HAP-1 (cell line): ENCODE results near the gene SLC12A2.

Experiments
- DNase-seq, 2 experiments: peaks; one replicate each; pipeline ENCODE4 v3.0.0-alpha.2; 2016 to 2020; ENCODE audit warnings: low spot score in 2 of 2
- H3K27me3 ChIP-seq: fragments of 250-450 bp; sonication (Bioruptor Pico); 2 replicates; pipeline ENCODE4 v1.5.1; 2020; ENCODE audit warnings: low read depth, mild to moderate bottlenecking, moderate library complexity
- H3K36me3 ChIP-seq: fragments of 250-450 bp; sonication (Bioruptor Pico); replicated peaks from 2 replicates; pipeline ENCODE4 v1.5.1; 2020; ENCODE audit warnings: mild to moderate bottlenecking
- H3K4me1 ChIP-seq: fragments of 250-450 bp; sonication (Bioruptor Pico); 2 replicates; pipeline ENCODE4 v1.5.1; 2020; ENCODE audit warnings: mild to moderate bottlenecking
- H3K4me3 ChIP-seq: fragments of 250-450 bp; sonication (Bioruptor Pico); 2 replicates; pipeline ENCODE4 v1.5.1; 2020; ENCODE audit warnings: mild to moderate bottlenecking, moderate library complexity
- H3K9me3 ChIP-seq: fragments of 250-450 bp; sonication (Bioruptor Pico); 2 replicates; pipeline ENCODE4 v1.5.1; 2020; ENCODE audit warnings: mild to moderate bottlenecking, moderate library complexity
- in situ Hi-C: fragments of 300-500 bp; cut with MboI; formaldehyde crosslinking; loops from 3 replicates; pipeline ENCODE4 v1.14.3; 2020; ENCODE audit warnings: low sequenced_read_pairs, inconsistent platforms, mixed read lengths

Gene SLC12A2

GRCh38 chr5:128158342-128158741, 74.8 kb downstream of the SLC12A2 start:
- Histone ChIP-seq H3K27me3 (no peaks in the 10 kb centered on the region), H3K4me3 (no peak overlapping the region), H3K36me3 (peaks cover 11% of the 10 kb centered on the region), H3K4me1 (no peaks in the 10 kb centered on the region), H3K9me3 (no peaks in the 10 kb centered on the region)
- in situ Hi-C loops: no loop called here
- DNase-seq: no peak

GRCh38 chr5:128163991-128164390, 80.4 kb downstream of the SLC12A2 start:
- Histone ChIP-seq H3K9me3 (no peaks in the 10 kb centered on the region), H3K36me3 (peaks cover 6% of the 10 kb centered on the region), H3K4me3 (no peak overlapping the region), H3K4me1 (no peaks in the 10 kb centered on the region), H3K27me3 (no peaks in the 10 kb centered on the region)
- in situ Hi-C loops: no loop called here
- no peak for DNase-seq

- no peak for DNase-seq
- no peak overlapping the region for H3K4me3 ChIP-seq
- H3K36me3 ChIP-seq: no peaks in the 10 kb centered on the region
- no peaks in the 10 kb centered on the region for H3K27me3 ChIP-seq
- H3K9me3 ChIP-seq: no peaks in the 10 kb centered on the region
- in situ Hi-C loops: no loop called here
- no peaks in the 10 kb centered on the region for H3K4me1 ChIP-seq
These were observed 85.9 kb downstream of the SLC12A2 start for GRCh38 chr5:128169401-128170017.

- H3K4me1 ChIP-seq: no peaks in the 10 kb centered on the region
These were observed 88.5 kb downstream of the SLC12A2 start for GRCh38 chr5:128172102-128172501.

GRCh38 chr5:128174951-128175350, 91.4 kb downstream of the SLC12A2 start:
- Histone ChIP-seq H3K36me3 (no peaks in the 10 kb centered on the region), H3K4me3 (no peak overlapping the region), H3K4me1 (no peaks in the 10 kb centered on the region), H3K27me3 (no peaks in the 10 kb centered on the region), H3K9me3 (no peaks in the 10 kb centered on the region)
- in situ Hi-C loops: no loop called here
- no peak for DNase-seq

More at GRCh38 chr5:128172102-128172501, 88.5 kb downstream of the SLC12A2 start:
- in situ Hi-C loops: no loop called here
- Histone ChIP-seq H3K4me3 (no peak overlapping the region), H3K9me3 (no peaks in the 10 kb centered on the region), H3K36me3 (no peaks in the 10 kb centered on the region), H3K27me3 (no peaks in the 10 kb centered on the region)
- DNase-seq: no peak

DNA sequence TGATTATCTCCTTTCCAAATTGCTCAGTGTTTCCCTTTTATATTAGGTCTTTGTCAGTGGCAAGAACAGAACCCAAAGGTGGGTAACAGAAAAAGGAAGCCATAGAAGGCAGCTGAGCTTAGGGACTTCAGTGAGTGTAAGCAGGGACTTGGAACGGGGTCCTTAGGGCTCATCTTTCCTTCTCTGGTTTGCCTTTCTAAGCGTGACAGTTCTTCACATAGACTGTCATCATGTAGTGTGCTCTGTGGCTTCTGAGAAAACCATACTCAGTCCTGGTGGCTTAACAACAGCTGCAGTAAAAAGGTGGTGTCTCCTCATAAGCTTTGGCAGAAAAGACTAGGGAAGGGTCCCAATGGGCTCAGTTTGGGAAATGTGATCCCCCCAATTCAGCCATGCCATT, 108.8 kb downstream of the SLC12A2 start:
- H3K27me3 ChIP-seq: no peaks in the 10 kb centered on the region
- no peaks in the 10 kb centered on the region for H3K9me3 ChIP-seq
- no peaks in the 10 kb centered on the region for H3K36me3 ChIP-seq
- in situ Hi-C loops: no loop called here
- no peak overlapping the region for H3K4me3 ChIP-seq
- DNase-seq: no peak
- peaks cover 12% of the 10 kb centered on the region for H3K4me1 ChIP-seq

- Histone ChIP-seq H3K4me1 (peaks cover 12% of the 10 kb centered on the region), H3K36me3 (no peaks in the 10 kb centered on the region), H3K27me3 (no peaks in the 10 kb centered on the region), H3K4me3 (no peak overlapping the region), H3K9me3 (no peaks in the 10 kb centered on the region)
- DNase-seq: no peak
- in situ Hi-C loops: no loop called here
These were observed 110.3 kb downstream of the SLC12A2 start for GRCh38 chr5:128193665-128194390.

- H3K27me3 ChIP-seq: no peaks in the 10 kb centered on the region
- no peaks in the 10 kb centered on the region for H3K36me3 ChIP-seq
- no peak overlapping the region for H3K4me3 ChIP-seq
- DNase-seq: no peak
- in situ Hi-C loops: no loop called here
- H3K9me3 ChIP-seq: no peaks in the 10 kb centered on the region
- peaks cover 3% of the 10 kb centered on the region for H3K4me1 ChIP-seq
These were observed 111.8 kb downstream of the SLC12A2 start for GRCh38 chr5:128195316-128195715.

- Histone ChIP-seq H3K4me3 (no peak overlapping the region), H3K4me1 (peaks cover 7% of the 10 kb centered on the region; the same call in 1 of the 2 replicates), H3K36me3 (no peaks in the 10 kb centered on the region), H3K27me3 (no peaks in the 10 kb centered on the region), H3K9me3 (no peaks in the 10 kb centered on the region)
- DNase-seq: no peak
- in situ Hi-C loops: no loop called here
These were observed 112.5 kb downstream of the SLC12A2 start for GRCh38 chr5:128196080-128196479.

DNA sequence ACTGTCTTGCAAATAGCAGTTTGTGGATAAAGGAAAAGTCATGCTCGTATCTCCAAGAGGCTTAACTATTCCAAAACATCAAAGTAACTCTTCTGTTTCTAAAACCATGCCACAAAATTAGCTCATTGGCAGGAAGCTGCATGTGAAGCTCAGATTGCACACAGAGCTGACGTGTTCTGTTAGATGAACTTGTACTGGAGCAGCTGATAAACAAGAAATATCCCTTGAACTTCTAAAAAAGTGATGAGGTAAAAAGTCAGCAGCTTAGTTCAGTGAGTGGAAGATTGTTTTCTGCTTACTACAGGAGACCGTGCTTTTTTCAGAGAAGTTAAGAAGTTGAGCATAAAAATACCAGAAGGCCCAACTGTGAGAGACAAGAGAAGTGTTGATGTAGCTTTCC, 113.2 kb downstream of the SLC12A2 start:
- H3K36me3 ChIP-seq: no peaks in the 10 kb centered on the region
- H3K9me3 ChIP-seq: no peaks in the 10 kb centered on the region
- peaks cover 7% of the 10 kb centered on the region; the same call in 1 of the 2 replicates for H3K4me1 ChIP-seq
- in situ Hi-C loops: no loop called here
- no peaks in the 10 kb centered on the region for H3K27me3 ChIP-seq
- H3K4me3 ChIP-seq: no peak overlapping the region
- DNase-seq: no peak

DNA sequence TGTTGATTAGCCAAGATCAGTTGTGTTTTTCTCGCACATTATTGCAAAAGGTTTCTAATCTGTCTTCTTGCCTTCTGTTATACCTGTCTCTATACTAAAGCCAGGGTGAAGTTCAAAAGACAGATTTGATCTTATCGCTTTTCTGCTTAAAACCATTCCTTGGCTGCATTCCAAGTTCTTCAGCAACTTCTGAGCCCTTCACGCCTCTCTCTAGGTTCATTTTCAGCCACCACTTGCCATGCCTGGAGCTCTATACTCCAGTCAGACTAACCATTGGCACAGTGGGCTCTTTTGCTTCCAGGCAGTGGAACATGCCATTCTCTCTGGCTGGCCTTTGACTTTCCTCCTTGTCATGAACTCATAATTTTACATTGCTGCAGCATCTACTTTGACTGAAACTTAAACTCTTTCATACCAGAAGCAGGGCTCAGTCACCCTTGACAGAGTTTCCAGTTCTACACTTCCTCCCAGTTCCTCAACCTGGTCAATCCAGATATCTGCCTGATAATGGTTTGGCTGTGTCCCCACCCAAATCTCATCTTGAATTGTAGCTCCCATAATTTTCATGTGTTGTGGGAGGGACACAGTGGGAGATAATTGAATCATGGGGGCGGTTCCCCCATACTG, 114.4 kb downstream of the SLC12A2 start:
- Histone ChIP-seq H3K27me3 (no peaks in the 10 kb centered on the region), H3K4me1 (peaks cover 7% of the 10 kb centered on the region; the same call in 1 of the 2 replicates), H3K36me3 (no peaks in the 10 kb centered on the region), H3K9me3 (no peaks in the 10 kb centered on the region), H3K4me3 (no peak overlapping the region)
- DNase-seq: no peak
- in situ Hi-C loops: no loop called here

- no peaks in the 10 kb centered on the region for H3K36me3 ChIP-seq
- H3K4me3 ChIP-seq: no peak overlapping the region
- DNase-seq: no peak
- in situ Hi-C loops: no loop called here
- no peaks in the 10 kb centered on the region for H3K27me3 ChIP-seq
- peaks cover 7% of the 10 kb centered on the region; the same call in 1 of the 2 replicates for H3K4me1 ChIP-seq
- H3K9me3 ChIP-seq: no peaks in the 10 kb centered on the region
These were observed 115.5 kb downstream of the SLC12A2 start for GRCh38 chr5:128199104-128199503.

DNA sequence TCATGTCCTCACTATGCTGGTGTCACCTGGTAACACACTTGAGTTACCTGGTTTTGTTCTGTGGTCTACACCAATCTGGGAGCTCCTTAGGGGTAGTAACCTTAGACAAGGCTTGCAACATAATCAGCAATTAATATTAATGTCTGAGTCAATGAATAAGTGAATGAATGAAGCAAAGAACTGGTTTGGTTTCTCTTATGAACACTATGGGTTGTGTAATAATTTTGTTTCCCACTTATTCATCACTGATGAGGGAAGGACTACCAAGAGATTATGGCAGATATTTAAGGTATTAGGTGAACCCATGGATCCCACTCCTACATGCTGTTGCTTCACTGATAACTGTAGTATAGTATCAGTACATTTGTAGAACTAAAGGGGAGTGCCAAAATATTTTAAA, 116.0 kb downstream of the SLC12A2 start:
- peaks cover 7% of the 10 kb centered on the region; the same call in 1 of the 2 replicates for H3K4me1 ChIP-seq
- no peaks in the 10 kb centered on the region for H3K9me3 ChIP-seq
- H3K27me3 ChIP-seq: no peaks in the 10 kb centered on the region
- in situ Hi-C loops: loop anchor here (5.0 to 25.0 kb wide), 3 partner anchors 445 to 1563 kb away; no protein-coding TSS in a partner anchor
- DNase-seq: no peak
- no peaks in the 10 kb centered on the region for H3K36me3 ChIP-seq
- no peak overlapping the region for H3K4me3 ChIP-seq
